ENCODE results near the gene OASL. TPM values are rescaled to one million over a fixed set of nuclear protein-coding genes. Genes with fewer than 3 reads are reported as not detected.

Gene OASL
- 0.17 and 0.19 TPM in 2 replicates for total RNA-seq (ENCODE audit: low replicate concordance)
- long read RNA-seq, partial matches to known transcripts, result 0 of 1 reads
- long read RNA-seq, other reads (novel, unspliced or antisense), result 0 of 1 reads

DNA sequence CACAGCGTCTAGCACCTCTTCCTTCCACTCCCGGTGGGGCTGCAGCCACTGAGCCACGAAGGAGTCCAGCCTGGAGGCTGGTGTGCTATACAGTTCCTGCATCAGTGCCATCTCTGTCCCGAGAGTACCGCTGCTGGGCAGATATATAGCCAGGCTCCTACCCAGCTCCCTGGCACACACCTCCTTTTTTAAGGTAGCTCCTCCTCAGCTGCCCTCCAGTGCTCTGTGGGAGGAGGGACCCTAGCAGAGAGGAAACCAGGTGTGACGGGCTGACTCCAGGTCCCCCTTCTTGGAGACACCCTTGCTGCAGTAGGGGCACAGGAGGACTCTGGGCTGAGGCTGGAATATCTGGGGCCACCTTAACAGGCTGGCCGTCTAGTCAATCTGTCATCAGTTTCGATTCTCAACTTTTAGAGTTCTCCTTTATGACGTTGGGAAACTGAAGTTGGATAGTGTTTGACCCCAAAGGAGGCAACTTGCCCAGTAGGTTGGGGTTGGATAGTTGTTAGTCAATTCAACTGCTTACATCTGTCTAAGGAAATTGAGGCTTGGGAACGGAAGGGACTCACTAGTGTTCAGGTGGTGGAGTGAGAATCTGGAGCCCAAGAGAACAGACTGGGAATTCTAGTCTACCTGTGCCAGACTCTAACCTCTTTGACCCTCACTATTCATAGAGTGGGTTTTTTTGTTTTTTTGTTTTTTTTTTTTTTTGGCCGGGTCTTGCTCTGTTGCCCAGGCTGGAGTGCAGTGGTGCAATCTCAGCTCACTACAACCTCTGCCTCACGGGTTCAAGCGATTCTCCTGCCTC is at the start of gene OASL:
Gene OASL (minus strand): TSS at position 386 of the 808 bp plus-strand sequence. CDS start 275 bp downstream, at position 111.
- Mint-ChIP-seq H3K9me3 (no peaks in the 10 kb centered on the region), H3K27ac (no peak within 1 kb of the TSS), H3K27me3 (peaks cover 45% of the 10 kb centered on the region), H3K4me3 (no peak within 1 kb of the TSS), H3K4me1 (ENCODE audit: unreplicated experiment) (no peaks in the 10 kb centered on the region), H3K36me3 (no peaks in the 10 kb centered on the region)
- TF ChIP-seq, protein P1, sequence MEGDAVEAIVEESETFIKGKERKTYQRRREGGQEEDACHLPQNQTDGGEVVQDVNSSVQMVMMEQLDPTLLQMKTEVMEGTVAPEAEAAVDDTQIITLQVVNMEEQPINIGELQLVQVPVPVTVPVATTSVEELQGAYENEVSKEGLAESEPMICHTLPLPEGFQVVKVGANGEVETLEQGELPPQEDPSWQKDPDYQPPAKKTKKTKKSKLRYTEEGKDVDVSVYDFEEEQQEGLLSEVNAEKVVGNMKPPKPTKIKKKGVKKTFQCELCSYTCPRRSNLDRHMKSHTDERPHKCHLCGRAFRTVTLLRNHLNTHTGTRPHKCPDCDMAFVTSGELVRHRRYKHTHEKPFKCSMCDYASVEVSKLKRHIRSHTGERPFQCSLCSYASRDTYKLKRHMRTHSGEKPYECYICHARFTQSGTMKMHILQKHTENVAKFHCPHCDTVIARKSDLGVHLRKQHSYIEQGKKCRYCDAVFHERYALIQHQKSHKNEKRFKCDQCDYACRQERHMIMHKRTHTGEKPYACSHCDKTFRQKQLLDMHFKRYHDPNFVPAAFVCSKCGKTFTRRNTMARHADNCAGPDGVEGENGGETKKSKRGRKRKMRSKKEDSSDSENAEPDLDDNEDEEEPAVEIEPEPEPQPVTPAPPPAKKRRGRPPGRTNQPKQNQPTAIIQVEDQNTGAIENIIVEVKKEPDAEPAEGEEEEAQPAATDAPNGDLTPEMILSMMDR (conservative IDR thresholded peaks at IDR 0.05), result no peak
- no peak for DNase-seq (ENCODE audit: extremely low spot score, unreplicated experiment)

DNA sequence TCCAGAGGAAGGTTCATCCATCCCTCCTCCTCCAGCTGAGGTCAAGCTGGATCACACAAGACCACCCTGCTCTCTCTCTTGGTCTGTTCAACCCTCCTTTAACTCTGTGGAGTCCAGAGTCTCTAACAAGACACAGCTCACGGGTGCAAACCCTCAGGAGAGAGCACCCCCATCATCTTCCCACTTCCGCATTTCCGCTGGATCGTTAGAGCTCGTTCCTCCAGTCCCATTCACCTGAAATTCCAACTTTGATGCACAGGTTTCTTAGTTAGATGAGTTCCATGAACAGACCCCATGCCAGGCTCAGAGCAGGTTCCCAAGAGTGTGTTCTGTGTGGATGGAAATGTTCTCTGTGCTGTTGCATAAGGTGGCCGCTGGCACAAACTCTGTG is 49.1 kb upstream of the OASL start:
- Mint-ChIP-seq H3K27me3 (peaks cover 28% of the 10 kb centered on the region), H3K9me3 (peaks cover 5% of the 10 kb centered on the region), H3K36me3 (no peaks in the 10 kb centered on the region), H3K4me1 (ENCODE audit: unreplicated experiment) (peaks cover 5% of the 10 kb centered on the region), H3K4me3 (no peak overlapping the region), H3K27ac (no peak overlapping the region)
- TF ChIP-seq, protein P1 (conservative IDR thresholded peaks at IDR 0.05), result no peak
- no peak for DNase-seq (ENCODE audit: extremely low spot score, unreplicated experiment)

DNA sequence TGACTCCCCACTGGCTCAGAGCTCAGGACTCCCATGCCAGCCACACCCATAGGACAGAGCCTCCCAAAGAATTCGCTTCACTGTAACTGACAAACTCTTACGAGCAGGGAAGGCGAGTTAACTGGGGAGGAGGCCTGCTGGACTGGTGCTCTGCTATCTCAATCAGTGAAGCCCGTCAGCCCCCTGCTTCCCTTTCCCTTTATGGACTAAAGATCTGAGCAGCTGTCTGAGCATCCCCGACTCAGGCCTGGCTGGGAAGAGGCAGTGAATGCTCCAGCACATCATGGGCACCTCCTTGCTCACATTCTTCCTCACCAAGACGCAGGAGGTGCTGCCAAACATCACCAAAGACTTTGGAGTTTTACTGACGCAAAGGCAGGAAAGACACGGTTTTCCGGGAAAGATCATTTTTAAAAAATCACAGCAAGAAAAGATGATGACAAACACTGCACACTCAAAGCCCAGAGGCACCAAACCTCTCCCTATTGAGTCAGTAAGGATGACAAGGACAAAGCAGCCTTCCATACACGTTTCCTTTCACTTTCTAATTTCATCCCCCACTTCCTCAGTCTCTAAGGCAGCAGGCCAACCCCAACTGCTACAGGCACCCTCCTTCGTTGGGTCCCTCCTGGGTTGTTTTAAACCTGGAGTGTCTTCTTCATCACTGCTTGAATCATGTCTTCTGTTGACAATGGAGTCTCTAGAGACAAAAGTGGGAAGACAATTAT is 48.6 kb upstream of the OASL start:
- H3K4me3 Mint-ChIP-seq, result no peak overlapping the region
- DNase-seq (ENCODE audit: extremely low spot score, unreplicated experiment), result no peak
- TF ChIP-seq, protein P1 (conservative IDR thresholded peaks at IDR 0.05), result no peak
- H3K36me3 Mint-ChIP-seq, result no peaks in the 10 kb centered on the region
- no peak overlapping the region for H3K27ac Mint-ChIP-seq
- peaks cover 28% of the 10 kb centered on the region for H3K27me3 Mint-ChIP-seq
- peaks cover 5% of the 10 kb centered on the region for H3K9me3 Mint-ChIP-seq
- peaks cover 5% of the 10 kb centered on the region for H3K4me1 Mint-ChIP-seq (ENCODE audit: unreplicated experiment)

DNA sequence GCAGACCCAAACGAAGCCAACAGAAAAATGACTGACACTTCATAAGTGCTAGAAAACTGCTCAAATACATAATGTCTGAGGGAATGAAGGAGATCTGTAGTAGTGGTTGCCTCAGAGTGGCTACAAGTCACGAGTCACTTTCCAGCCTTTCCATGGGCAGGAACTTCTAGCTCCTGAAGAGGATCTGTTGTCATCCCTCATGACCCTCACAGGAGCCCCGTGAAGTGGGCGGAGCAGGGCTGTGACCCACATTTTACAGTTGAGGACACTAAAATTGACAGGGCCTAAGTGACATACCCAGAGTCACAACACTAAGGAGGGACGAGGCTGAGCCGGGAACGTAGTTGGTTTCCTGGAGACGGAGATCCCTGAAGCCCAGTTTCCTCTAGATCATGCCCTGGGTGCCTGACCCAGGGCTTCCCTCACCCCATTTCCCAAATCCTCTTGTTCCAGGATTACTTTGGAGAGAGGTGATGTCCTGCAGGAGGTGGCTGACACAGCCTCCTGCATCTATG is 47.8 kb upstream of the OASL start:
- DNase-seq (ENCODE audit: extremely low spot score, unreplicated experiment), result no peak
- Mint-ChIP-seq H3K36me3 (no peaks in the 10 kb centered on the region), H3K9me3 (no peaks in the 10 kb centered on the region), H3K27ac (no peak overlapping the region), H3K4me3 (no peak overlapping the region), H3K27me3 (peaks cover 23% of the 10 kb centered on the region), H3K4me1 (ENCODE audit: unreplicated experiment) (peaks cover 5% of the 10 kb centered on the region)
- TF ChIP-seq, protein P1 (conservative IDR thresholded peaks at IDR 0.05), result no peak

DNA sequence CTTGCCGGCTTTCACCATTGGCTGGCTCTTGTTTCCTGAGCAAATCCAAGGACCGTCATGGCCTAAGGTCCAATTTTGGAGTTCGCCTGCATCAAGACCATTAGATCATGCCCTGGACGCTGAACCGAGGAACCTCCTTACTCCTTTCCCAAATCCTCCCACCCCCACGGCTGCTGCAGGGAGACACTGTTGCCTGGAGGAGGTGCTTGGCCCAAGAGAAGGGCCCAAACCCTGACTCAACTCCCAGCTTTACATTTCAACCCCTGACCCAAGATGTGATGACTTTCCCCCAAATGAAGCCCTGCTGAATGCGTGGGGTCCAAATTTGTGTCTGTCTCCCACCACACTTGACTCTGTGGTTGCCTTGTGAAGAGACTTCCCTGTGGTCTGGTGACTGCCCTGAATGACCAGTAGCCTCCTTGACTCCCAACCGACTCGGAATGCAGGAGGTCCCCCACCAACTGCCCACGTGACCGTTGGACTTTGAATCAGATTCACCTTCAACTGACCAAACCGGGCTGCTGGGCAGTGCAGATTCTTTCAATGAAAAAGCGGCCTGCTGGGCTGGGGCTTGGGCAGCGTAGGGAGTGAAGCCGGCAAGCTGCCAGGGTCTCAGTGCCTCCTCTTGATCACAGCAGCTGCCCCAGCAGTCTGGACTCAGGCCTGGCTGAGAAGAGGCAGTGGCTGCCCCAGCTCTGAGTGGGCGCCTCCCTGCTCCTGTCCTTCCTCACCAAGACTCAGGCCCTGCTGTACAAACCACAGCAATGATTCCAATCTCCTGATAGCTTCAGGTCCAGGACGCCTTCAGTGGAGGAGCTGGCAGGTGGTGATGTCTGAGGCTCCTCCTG is 46.7 kb upstream of the OASL start:
- Mint-ChIP-seq H3K36me3 (no peaks in the 10 kb centered on the region), H3K4me3 (no peak overlapping the region), H3K4me1 (ENCODE audit: unreplicated experiment) (peaks cover 5% of the 10 kb centered on the region), H3K27ac (no peak overlapping the region), H3K9me3 (no peaks in the 10 kb centered on the region), H3K27me3 (peaks cover 17% of the 10 kb centered on the region)
- TF ChIP-seq, protein P1 (conservative IDR thresholded peaks at IDR 0.05), result no peak
- DNase-seq (ENCODE audit: extremely low spot score, unreplicated experiment), result no peak

Data from type B pancreatic cell (in vitro differentiated cells).